Coronary artery (tissue), 2 donors: Measurements from ENCODE around the gene PCDHGA7.
"Not testable (repeated sequence)": the region's sequence is repeated elsewhere in the genome, so short reads cannot be mapped to it uniquely, and the experiment has no call there.

Experiments
- DNase-seq: peaks from one replicate; pipeline ENCODE4 v3.0.0-alpha.2; 2017; ENCODE audit warnings: low spot score
- H3K27ac ChIP-seq, 2 donors: fragments of 200-600 bp; sonication (generic); one replicate each; pipeline ENCODE4 v1.5.1; 2016 to 2019
- H3K4me3 ChIP-seq: fragments of 200-600 bp; sonication (generic); 2 replicates; pipeline ENCODE4 v1.5.1; 2016; ENCODE audit warnings: mild to moderate bottlenecking, moderate library complexity
- CTCF ChIP-seq: fragments of 200-600 bp; sonication (generic); IDR thresholded peaks from one replicate; pipeline ENCODE4 v1.5.1; 2019; ENCODE audit warnings: antibody characterized with exemption

PCDHGA7 gene

GRCh38 chr5:141382469-141383294, at the start of gene PCDHGA7:
Gene PCDHGA7 (plus strand): TSS chr5:141382742. CDS start chr5:141382900, 158 bp downstream.
- Histone ChIP-seq H3K4me3 (peak within 1 kb of the TSS; percentile 50), H3K27ac (no peak within 1 kb of the TSS)
- TF ChIP-seq CTCF: no peak
- no peak for DNase-seq

- no peak for TF ChIP-seq CTCF
- no peak within 1 kb of the TSS for H3K27ac ChIP-seq
- no peak for DNase-seq
- peak within 1 kb of the TSS; percentile 60 for H3K4me3 ChIP-seq
Observed at GRCh38 chr5:141338538-141339306, 43.8 kb upstream of the PCDHGA7 start, which contains the start of gene PCDHGA2. Gene PCDHGA2 (plus strand): TSS chr5:141338760.

- H3K4me3 ChIP-seq: peak overlapping the region; percentile 15
- H3K27ac ChIP-seq: not testable (repeated sequence)
Observed at GRCh38 chr5:141340781-141341354, 41.7 kb upstream of the PCDHGA7 start.

GRCh38 chr5:141342773-141343172, 39.8 kb upstream of the PCDHGA7 start:
- Histone ChIP-seq H3K4me3 (no peak overlapping the region), H3K27ac (no peak overlapping the region)
- DNase-seq: no peak
- no peak for TF ChIP-seq CTCF

More at GRCh38 chr5:141340781-141341354, 41.7 kb upstream of the PCDHGA7 start:
- not testable (repeated sequence) for DNase-seq

GRCh38 chr5:141343242-141343952, 39.1 kb upstream of the PCDHGA7 start, which contains the start of gene PCDHGA3:
Gene PCDHGA3 (plus strand): TSS chr5:141343829. CDS start chr5:141344034, 205 bp downstream.
- DNase-seq: no peak
- Histone ChIP-seq H3K27ac (no peak within 1 kb of the TSS), H3K4me3 (peak within 1 kb of the TSS; percentile 21)
- TF ChIP-seq CTCF: no peak

GRCh38 chr5:141343953-141344463, 38.5 kb upstream of the PCDHGA7 start:
- peak overlapping the region; percentile 21 for H3K4me3 ChIP-seq
- TF ChIP-seq CTCF: no peak
- no peak for DNase-seq
- H3K27ac ChIP-seq: no peak overlapping the region
